A673 (cell line): ENCODE measurements around the gene PAX4.

Experiments
- EZH2 ChIP-seq: fragments of 200-600 bp; sonication (generic); IDR thresholded peaks from 2 replicates; pipeline ENCODE4 v1.6.1; 2017; ENCODE audit warnings: borderline replicate concordance, low read depth, mild to moderate bottlenecking, mixed read lengths, antibody characterized with exemption, low read length; ENCODE audit not compliant: poor library complexity, severe bottlenecking
- TF ChIP-seq, protein P1 (sequence below): fragments of 300-800, 200-600 bp; sonication (generic); conservative IDR thresholded peaks from 2 replicates; pipeline ENCODE4 v1.5.1; 2017; ENCODE audit warnings: low read depth, mild to moderate bottlenecking, antibody characterized with exemption, low read length, moderate library complexity, mixed read lengths

DNA sequence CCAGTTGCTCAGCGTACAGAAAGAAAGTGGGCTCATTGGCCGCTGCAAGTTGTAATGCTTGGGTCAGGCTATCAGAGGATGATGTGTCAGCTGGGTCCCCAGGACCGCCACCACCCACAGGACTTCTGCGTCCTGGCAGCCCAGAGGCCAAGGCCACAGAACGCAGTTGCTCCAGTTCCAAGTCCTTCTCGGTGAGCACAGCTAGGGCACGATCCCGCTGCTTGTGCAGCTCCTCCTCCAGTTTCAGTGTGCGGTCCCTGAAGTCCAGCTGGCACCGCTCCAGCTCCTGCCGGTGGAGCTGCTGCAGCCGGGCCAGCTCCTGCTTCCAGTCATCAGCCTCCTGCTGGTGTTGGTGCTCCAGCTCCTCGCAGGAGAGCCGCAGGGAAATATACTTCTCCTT is 35.6 kb downstream of the PAX4 start:
- TF ChIP-seq, protein P1, sequence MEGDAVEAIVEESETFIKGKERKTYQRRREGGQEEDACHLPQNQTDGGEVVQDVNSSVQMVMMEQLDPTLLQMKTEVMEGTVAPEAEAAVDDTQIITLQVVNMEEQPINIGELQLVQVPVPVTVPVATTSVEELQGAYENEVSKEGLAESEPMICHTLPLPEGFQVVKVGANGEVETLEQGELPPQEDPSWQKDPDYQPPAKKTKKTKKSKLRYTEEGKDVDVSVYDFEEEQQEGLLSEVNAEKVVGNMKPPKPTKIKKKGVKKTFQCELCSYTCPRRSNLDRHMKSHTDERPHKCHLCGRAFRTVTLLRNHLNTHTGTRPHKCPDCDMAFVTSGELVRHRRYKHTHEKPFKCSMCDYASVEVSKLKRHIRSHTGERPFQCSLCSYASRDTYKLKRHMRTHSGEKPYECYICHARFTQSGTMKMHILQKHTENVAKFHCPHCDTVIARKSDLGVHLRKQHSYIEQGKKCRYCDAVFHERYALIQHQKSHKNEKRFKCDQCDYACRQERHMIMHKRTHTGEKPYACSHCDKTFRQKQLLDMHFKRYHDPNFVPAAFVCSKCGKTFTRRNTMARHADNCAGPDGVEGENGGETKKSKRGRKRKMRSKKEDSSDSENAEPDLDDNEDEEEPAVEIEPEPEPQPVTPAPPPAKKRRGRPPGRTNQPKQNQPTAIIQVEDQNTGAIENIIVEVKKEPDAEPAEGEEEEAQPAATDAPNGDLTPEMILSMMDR, result no peak
- no peak for TF ChIP-seq EZH2
